ENCODE data around the gene GRB10. TPM values are rescaled to one million over a fixed set of nuclear protein-coding genes. Genes with fewer than 3 reads are reported as not detected.

The GRB10 gene
- polyA plus RNA-seq, 3 donors = 1.3 to 3.1 (median 1.5) TPM

- Histone ChIP-seq H3K4me2 (replicated peaks; ENCODE audit: extremely low read depth, low read length, poor library complexity, severe bottlenecking) (no peak overlapping the region), H3K27ac (ENCODE audit: low read depth in 1 of 2, low read length in 2 of 2) (no peak overlapping the region), H3K9ac (ENCODE audit: insufficient read depth, low read length, poor library complexity, severe bottlenecking) (no peak overlapping the region), H3K36me3 (replicated peaks in 1 of 2; ENCODE audit: control insufficient read depth in 1 of 2, insufficient read depth in 2 of 2, low read length in 2 of 2) (no peaks in the 10 kb centered on the region), H3K4me1 (ENCODE audit: control insufficient read depth in 1 of 2, insufficient read depth in 2 of 2, low read length in 2 of 2) (no peaks in the 10 kb centered on the region), H3K27me3 (ENCODE audit: control insufficient read depth in 2 of 2, insufficient read depth in 2 of 2, low read length in 2 of 2) (no peaks in the 10 kb centered on the region), H4K20me1 (ENCODE audit: insufficient read depth, low read length) (no peaks in the 10 kb centered on the region), H2AFZ (ENCODE audit: insufficient read depth, low read depth, low read length, poor library complexity, severe bottlenecking) (no peak overlapping the region), H3K4me3 (replicated peaks in 1 of 3; ENCODE audit: low read depth in 2 of 3, low read length in 3 of 3) (no peak overlapping the region), H3K79me2 (ENCODE audit: insufficient read depth, low read length) (no peaks in the 10 kb centered on the region), H3K9me3 (replicated peaks in 1 of 2; ENCODE audit: control insufficient read depth in 1 of 2, insufficient read depth in 1 of 2, low read length in 2 of 2) (no peaks in the 10 kb centered on the region)
- Mint-ChIP-seq H3K4me3 (no peak overlapping the region), H3K4me1 (no peaks in the 10 kb centered on the region), H3K27ac (no peak overlapping the region), H3K27me3 (ENCODE audit: low read depth in 3 of 3) (no peaks in the 10 kb centered on the region), H3K9me3 (no peaks in the 10 kb centered on the region), H3K36me3 (peaks cover 0 to 7% of the 10 kb centered on the region in 2 donors)
- intact Hi-C loops (cut with micrococcal nuclease) = no loop called here
- DNase-seq = no peak
- no peak for TF ChIP-seq CTCF (IDR thresholded peaks at IDR 0.05)
- 100% methylated on average over 1 of the region's 5 CpGs for WGBS (ENCODE audit: insufficient coverage)
Observed at GRCh38 chr7:50706469-50706937, 76.2 kb downstream of the GRB10 start.

GRCh38 chr7:50704844-50705243, 77.9 kb downstream of the GRB10 start:
- no peak for TF ChIP-seq CTCF (IDR thresholded peaks at IDR 0.05)
- Histone ChIP-seq H3K4me3 (replicated peaks in 1 of 3; ENCODE audit: low read depth in 2 of 3, low read length in 3 of 3) (no peak overlapping the region), H3K36me3 (replicated peaks in 1 of 2; ENCODE audit: control insufficient read depth in 1 of 2, insufficient read depth in 2 of 2, low read length in 2 of 2) (no peaks in the 10 kb centered on the region), H3K27ac (ENCODE audit: low read depth in 1 of 2, low read length in 2 of 2) (no peak overlapping the region), H3K4me2 (replicated peaks; ENCODE audit: extremely low read depth, low read length, poor library complexity, severe bottlenecking) (no peak overlapping the region), H4K20me1 (ENCODE audit: insufficient read depth, low read length) (no peaks in the 10 kb centered on the region), H3K27me3 (ENCODE audit: control insufficient read depth in 2 of 2, insufficient read depth in 2 of 2, low read length in 2 of 2) (no peaks in the 10 kb centered on the region), H3K4me1 (ENCODE audit: control insufficient read depth in 1 of 2, insufficient read depth in 2 of 2, low read length in 2 of 2) (no peaks in the 10 kb centered on the region), H3K9me3 (replicated peaks in 1 of 2; ENCODE audit: control insufficient read depth in 1 of 2, insufficient read depth in 1 of 2, low read length in 2 of 2) (no peaks in the 10 kb centered on the region), H2AFZ (ENCODE audit: insufficient read depth, low read depth, low read length, poor library complexity, severe bottlenecking) (no peak overlapping the region), H3K9ac (ENCODE audit: insufficient read depth, low read length, poor library complexity, severe bottlenecking) (no peak overlapping the region), H3K79me2 (ENCODE audit: insufficient read depth, low read length) (no peaks in the 10 kb centered on the region)
- intact Hi-C loops (cut with micrococcal nuclease) = no loop called here
- Mint-ChIP-seq H3K4me3 (no peak overlapping the region), H3K27ac (no peak overlapping the region), H3K27me3 (ENCODE audit: low read depth in 3 of 3) (no peaks in the 10 kb centered on the region), H3K9me3 (no peaks in the 10 kb centered on the region), H3K36me3 (peaks cover 0 to 13% of the 10 kb centered on the region in 2 donors), H3K4me1 (no peaks in the 10 kb centered on the region)
- 100% methylated on average over 4 of the region's 6 CpGs for WGBS (ENCODE audit: insufficient coverage)
- DNase-seq = no peak

Measured in CD14-positive monocyte (primary cell).